IMR-90 (cell line): ENCODE results near the gene SPON1.
"Not testable (repeated sequence)": the region's sequence is repeated elsewhere in the genome, so short reads cannot be mapped to it uniquely, and the experiment has no call there.

Experiments
- FOS ChIP-seq: fragments of 150-350 bp; IDR thresholded peaks from 2 replicates; pipeline ENCODE4 v1.6.1; 2016; ENCODE audit warnings: low read depth, low read length
- NFE2L2 ChIP-seq: fragments of 150-350 bp; IDR thresholded peaks from 2 replicates; pipeline ENCODE4 v1.6.1; 2016; ENCODE audit warnings: low read depth, mild to moderate bottlenecking, low read length
- TF ChIP-seq, protein P1 (sequence below): conservative IDR thresholded peaks from 2 replicates; pipeline ENCODE4 v1.5.1; 2012; ENCODE audit warnings: mild to moderate bottlenecking, low read depth, low read length, improper control_type of control experiment

DNA sequence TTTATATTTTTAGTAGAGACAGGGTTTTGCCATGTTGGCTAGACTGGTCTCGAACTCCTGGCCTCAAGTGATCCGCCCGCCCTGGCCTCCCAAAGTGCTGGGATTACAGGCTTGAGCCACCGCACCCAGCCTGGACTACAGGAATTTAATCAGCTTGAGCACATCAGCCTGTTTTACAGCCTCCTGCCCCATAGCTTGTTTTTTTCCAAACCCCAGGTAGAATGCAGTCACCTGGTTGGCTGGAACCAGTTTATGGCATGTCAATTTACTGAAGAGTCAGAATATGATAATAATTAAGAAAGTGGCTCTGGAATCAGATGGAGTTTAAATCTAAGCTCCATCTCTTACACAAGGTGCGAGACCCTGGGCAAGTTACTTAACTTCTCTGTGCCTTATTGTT lies 36.2 kb upstream of the SPON1 start:
- TF ChIP-seq FOS, NFE2L2: not testable (repeated sequence)
- TF ChIP-seq, protein P1, sequence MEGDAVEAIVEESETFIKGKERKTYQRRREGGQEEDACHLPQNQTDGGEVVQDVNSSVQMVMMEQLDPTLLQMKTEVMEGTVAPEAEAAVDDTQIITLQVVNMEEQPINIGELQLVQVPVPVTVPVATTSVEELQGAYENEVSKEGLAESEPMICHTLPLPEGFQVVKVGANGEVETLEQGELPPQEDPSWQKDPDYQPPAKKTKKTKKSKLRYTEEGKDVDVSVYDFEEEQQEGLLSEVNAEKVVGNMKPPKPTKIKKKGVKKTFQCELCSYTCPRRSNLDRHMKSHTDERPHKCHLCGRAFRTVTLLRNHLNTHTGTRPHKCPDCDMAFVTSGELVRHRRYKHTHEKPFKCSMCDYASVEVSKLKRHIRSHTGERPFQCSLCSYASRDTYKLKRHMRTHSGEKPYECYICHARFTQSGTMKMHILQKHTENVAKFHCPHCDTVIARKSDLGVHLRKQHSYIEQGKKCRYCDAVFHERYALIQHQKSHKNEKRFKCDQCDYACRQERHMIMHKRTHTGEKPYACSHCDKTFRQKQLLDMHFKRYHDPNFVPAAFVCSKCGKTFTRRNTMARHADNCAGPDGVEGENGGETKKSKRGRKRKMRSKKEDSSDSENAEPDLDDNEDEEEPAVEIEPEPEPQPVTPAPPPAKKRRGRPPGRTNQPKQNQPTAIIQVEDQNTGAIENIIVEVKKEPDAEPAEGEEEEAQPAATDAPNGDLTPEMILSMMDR, result not testable (repeated sequence)
